ENCODE data around the gene B4GALNT3.
"Not testable (repeated sequence)": the region's sequence is repeated elsewhere in the genome, so short reads cannot be mapped to it uniquely, and the experiment has no call there.

Gene B4GALNT3

DNA sequence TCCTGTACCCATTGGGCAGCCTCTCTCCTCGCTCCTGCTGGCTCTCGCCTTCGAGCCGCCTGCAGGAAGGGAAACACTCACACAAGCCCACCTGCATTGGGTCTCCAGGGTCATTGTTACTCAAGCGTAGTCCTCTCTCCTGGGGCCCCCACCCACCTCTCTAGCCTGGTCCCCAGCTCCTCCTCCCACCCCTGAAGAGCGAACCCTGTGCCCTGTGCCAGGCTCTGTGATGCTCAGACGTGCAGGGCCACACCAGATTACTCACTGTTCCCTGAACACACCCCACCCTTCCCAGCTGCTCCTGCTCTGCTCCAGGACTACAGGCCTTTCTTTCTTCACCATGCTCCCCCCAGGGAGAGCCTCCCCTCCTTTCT is 115.4 kb downstream of the B4GALNT3 start:
- DNase-seq (ENCODE audit: low read depth, low spot score), result no peak

DNA sequence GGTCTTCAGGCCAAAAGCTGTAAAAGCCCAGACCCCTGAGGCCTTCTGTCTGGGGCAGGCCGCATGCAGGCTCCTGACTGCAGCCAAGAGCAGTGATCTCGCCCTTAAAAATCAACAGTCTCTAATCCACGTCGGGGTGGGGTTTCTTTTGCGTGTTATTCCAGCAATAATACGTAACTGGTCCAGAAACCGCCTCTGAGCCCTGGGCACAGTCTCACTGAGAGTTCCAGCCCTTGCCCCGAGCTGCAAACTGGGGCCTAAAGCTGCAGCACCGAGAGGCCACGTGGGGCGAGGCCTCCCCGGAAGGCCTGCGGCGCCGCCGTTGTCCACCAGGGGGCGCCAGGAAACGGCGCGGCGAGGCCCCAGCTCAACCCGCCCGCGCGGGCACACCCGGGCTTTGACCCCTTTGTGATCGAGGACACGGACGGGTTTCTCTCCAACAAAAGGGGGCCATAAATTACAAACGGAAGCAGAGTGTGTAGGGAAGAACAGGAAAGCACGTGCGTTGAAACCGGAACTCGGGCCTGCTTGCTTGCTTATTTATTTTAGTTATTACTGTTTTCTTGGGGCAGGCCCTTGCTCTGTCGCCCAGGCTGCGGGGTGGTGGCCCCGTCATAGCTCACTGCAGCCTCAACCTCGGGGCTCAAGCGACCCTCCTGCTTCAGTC is 116.3 kb downstream of the B4GALNT3 start:
- no peak for DNase-seq (ENCODE audit: low read depth, low spot score)

DNA sequence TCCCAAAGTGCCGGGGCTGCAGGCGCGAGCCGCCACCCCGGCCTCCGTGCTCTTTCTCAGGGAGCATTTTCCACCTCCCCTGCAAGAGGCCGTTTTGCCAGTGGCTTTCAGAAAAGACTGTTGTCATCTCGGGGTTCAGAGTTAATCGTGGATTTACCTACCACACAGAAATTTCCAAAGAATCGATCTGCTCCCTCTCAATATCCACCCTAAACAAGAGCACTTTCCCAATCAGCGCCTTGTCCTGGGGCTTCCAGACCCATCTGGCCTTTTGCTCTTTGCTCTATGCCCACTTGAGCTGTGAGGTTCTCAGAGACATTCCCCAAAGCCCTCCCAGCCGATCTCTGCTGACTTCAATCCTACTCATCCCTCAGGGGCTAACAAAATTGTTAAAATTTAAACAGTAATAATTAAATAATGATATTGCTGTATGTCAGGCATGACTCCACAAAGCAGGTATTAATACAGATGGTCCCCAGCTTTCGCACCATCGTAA is 116.9 kb downstream of the B4GALNT3 start:
- no peak for DNase-seq (ENCODE audit: low read depth, low spot score)

DNA sequence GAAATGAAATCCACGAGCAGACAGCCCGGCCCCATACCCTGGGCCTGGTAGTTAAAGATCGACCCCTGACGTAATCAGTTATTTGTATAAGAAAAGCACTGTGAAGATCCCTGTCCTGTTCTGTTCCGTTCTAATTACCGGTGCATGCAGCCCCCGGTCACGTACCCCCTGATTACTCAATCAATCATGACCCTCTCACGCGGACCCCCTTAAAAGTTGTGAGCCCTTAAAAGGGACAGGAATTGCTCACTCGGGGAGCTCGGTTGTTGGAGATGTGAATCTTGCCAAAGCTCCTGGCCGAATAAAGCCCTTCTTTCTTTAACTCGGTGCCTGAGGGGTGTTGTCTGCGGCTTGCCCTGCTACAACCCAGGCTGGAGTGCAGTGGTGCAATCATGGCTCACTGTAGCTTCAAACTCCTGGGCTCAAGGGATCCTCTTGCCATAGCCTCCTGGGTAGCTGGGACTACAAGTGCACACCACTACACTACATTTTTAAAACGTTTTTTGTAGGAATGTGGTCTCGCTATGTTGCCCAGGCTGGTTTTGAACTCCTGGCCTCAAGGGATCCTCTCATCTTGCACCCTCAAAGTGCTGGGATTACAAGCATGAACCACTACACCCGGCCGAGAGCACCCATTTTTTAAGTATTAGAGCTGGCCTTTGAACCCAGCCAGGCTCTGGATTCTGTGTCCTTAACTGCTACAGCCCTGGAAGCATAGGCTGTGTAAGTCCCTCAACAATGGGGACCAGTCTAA is 118.4 kb downstream of the B4GALNT3 start:
- DNase-seq (ENCODE audit: low read depth, low spot score), result not testable (repeated sequence)

DNA sequence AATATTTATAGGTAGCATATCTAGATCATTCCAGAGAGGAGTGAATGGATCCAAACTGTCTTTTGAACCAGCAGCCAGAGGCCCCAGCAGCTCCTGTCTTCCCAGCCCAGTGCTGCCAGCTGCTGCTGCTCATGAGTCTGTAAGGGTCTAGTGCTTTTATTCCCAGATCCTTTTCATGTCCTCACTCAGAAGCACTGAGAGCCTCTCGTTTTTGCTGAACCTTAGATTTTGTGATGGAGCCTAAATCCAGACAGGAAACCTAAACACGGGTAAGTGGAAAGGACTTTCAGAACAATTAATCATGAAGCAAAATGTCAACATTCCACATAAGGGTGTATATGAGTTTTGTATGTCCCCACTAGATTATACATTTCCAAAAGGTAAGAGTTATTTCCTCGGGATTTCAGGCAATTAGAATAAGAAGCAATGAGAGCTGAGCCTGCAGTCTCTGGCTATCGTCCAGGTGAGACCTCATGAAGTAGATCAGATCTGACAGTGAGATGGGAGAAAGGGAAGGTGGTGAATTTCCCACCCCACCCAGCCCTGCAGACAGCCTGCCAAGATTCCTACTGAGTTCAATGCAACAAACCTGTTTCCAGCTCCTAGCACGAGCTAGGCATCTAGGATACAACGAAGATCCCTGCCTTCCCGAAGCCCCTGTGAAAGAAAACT is 119.1 kb downstream of the B4GALNT3 start:
- DNase-seq (ENCODE audit: low read depth, low spot score), result no peak

DNA sequence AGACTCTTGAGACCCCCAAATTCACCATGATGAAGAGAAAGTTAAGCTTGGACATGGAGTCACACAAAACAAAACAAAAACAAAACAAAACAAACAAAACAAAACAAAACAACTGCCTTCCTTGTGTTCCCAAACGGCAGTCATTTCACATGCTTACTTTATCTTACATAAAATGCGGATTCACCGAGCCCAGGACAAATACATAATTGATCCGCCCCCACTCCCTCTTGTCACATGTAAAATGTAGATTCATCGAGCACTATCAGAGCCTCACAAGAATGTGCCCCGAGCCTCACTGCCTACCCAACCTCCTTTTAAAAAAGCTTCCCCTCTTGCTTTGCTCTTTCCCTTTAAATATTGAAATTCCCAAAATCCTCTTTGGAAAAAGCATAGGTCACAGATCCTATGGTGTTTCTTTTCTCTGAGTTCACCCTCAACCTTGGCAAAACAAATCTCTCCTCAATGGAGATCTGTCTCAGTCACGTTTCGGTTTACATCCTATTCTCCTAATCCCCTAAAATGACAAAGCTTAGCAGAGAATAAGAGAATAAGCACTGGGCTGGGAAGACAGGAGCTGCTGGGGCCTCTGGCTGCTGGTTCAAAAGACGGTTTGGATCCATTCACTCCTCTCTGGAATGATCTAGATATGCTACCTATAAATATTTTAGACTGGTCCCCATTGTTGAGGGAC is 119.8 kb downstream of the B4GALNT3 start:
- no peak for DNase-seq (ENCODE audit: low read depth, low spot score)

DNA sequence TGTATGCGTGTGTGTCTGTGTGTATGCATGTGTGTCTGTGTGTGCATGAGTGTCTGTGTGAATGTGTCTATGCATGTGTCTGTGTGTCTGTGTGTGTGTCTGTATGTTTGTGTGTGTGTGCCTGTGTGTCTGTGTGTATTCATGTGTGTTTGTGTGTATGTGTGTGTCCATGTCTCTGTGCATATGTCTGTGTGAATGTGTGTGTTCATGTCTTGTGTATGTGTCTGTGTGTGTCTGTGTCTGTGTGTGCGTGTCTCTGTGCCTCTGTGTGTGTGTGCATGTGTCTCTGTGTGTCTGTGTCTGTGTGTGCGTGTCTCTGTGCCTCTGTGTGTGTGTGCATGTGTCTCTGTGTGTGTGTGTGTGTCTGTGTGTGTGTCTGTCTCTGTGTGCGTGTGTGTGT is 121.1 kb downstream of the B4GALNT3 start:
- no peak for DNase-seq (ENCODE audit: low read depth, low spot score)

DNA sequence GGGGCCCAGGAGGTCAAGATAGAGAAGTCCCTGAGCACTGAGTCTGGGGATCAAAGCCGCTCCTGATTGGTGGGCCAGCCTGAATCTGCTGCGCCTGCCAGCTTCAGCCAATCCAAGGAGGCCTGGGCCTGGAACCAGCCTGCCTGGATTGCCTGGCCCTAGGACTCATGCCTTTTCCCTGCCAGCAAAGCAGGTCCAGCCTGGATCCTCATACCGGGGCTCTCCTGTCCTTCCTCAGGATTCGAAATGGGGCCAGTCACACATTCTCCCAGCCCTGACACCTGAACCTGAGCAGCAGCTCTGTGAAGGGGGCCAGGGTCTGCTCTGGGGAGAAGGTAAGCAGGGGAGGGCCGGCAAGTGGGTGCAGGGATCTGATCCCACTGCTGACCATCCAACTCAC is 121.6 kb downstream of the B4GALNT3 start:
- DNase-seq (ENCODE audit: low read depth, low spot score), result no peak

DNA sequence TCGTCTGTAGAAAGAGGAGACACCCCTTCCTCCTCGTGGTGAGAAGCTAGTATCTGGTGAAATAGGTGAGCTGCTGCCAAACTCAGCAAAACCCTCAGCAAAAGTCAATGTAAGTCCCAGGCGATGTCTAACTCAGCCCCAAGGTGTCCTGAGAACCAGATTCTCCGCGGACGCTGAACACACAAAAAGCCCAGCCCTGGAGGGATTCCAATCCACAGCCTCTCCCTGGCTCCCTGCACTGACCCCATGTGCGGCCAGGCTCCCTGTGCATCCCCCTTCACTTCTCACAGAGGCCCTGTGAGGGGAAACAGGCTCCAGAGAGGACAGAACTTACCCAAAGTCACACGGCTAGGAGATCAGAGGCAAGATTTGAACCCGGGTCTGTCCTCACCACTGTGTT is 122.0 kb downstream of the B4GALNT3 start:
- DNase-seq (ENCODE audit: low read depth, low spot score), result no peak

DNA sequence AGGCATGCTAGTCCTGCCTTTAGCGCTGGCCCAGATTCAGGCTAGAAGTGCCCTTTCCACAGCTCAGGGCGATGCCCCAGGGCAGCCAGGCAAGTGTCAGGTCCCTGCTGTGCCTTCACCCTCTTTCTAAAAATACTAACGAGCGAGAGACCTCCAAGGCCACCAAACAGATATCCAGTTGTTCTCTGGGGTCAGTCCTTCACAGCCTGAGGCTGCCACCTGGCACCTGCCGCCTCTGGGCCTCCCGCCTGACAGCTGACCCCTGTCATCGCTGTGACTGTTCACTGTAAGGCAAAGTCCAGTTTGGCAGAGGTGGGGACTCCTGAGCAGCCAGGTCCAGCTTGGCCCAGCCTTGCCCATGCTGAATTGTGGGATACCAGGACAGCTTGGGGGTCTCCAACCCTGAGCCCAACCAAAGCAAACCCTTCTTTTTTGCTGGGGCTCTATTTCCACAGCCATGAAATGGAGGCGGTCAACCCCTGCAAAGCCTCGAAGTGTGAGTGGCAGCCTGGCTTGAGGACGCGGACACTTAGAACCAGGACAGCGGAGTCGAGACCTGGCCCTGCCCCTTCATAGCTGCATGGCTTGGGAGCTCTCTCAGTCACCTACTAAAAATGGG is 123.6 kb downstream of the B4GALNT3 start:
- DNase-seq (ENCODE audit: low read depth, low spot score), result no peak

DNA sequence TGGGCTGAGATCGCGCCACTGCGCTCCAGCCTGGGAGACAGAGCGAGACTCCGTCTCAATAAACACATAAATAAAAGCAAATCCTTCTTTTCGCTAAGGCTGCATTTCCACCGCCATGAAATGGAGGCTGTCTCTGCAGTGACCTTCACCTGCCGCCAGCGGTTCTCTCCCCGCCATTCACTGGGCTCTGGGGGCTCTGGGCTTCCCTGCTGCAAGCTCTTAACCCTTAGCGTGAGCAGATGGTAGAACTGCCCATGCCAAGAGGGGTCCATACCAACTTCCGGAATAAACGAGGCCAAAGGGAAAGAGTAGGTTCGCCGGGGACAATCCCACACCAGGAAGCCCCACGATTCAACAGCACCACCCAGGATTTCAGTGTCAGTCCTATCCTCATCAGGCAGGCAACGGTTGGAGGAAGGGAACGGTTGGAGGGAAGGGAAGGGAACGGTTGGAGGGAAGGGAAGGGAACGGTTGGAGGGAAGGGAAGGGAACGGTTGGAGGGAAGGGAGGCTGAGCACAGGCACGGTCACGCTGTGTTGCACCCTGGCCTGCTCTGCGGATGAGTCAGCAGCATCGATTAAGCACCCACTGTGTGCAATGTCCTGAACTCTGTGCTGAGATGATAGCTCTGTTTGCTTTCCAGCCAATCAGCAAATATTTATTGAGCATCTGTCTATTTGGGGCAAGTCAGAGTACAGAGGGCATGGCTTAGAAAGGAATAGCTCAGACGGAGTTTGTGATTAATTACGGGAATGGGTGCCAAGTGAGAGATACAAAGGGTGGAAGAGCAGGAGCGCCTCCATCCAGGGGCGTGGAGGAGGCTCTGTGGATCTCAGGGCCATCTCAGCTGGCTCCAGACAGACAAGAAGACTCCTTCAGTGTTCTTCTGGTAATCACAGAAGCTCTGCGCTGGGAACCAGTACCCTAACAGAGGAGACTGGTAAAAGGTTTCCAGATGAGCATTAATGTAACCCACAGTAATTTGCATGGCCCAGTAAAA is 125.6 kb downstream of the B4GALNT3 start:
- DNase-seq (ENCODE audit: low read depth, low spot score), result no peak

DNA sequence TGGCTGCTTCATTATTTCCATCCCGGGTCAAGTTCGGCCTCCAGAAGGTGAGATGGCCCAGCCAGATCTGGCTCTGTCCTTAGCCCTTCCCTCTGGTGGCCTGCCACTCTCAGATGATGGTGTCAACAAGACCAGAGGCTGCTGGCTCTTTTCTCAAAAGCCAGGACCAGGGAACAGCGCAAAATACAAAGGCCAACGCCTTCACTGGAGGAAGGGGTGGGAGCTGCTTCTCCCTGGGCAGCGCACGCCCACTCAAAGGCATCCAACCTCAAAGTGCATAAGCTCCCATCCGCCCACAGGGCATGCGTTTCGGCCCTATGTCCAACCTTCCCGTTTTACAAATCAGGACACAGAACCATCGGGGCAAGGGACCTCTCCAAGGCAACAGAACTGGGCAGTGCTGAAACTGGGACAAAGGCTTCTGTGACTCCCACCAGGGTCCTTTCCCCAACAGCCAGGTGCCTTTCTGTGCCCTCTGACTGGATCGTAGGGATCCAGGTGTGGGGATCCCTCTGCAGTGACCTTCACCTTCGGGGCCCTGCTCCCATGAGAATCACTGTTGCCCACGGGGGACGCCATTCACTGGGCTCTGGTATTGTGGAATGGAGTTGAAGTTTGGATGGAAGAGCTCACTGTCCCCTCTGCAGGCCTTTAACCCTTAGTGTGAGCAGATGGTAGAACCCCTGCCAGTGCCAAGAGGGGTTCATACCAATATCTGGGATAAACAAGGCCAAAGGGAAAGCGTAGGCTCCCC is 126.8 kb downstream of the B4GALNT3 start:
- no peak for DNase-seq (ENCODE audit: low read depth, low spot score)

DNA sequence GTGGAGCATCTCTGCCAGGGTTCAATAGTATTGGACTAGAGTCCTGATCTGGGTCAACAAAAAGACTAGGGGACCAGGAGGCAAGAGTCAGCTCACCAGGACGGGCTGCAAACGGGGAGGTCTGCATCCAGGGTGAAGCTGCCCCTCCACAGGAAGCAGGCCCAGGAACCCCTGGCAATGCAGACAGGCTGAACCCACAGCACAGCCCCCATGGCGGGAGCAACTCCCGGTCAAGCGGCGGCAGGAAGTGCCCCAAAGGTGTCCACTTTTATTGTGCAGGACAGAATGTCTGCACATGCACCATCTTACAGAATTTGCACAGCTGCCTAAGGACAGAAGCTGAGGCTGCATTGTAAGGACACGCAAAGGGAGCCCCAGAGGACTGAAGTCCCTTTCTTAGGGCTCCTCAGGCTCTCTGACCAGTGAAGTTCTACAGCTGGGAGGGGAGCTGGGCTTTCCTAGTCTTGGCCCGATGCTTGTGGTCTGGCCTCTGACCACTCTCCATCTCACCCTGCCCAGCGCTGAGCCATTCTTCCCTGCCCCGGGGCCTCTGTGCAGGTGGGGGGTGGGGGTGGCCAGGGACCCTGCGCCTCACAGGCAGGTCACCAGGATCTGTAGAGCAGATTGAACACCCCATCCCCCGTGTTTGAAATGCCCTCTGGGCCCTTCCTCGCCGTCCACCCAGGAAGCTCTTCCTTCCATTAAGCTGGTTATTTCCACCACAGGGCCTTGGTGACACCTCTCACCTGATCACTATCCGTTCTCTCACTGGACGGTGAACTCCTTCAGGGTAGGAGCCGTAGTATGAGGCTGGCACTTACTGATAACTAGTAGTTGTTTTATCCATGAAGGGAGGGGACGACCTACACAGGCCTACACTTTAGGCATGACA is 127.6 kb downstream of the B4GALNT3 start:
- no peak for DNase-seq (ENCODE audit: low read depth, low spot score)

DNA sequence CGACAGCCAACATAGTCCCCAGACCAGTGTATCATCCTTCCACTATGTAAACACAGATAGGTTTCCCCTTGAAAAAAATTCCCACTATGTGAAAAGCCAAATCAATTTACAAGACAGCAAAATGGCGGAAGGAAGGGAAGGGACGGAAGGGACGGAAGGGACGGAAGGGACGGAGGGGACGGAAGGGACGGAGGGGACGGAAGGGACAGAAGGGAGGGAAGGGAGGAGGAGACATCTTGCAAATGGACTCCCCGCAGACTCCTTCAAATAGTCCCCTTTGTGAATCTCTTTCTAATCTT is 128.2 kb downstream of the B4GALNT3 start:
- DNase-seq (ENCODE audit: low read depth, low spot score), result no peak

DNA sequence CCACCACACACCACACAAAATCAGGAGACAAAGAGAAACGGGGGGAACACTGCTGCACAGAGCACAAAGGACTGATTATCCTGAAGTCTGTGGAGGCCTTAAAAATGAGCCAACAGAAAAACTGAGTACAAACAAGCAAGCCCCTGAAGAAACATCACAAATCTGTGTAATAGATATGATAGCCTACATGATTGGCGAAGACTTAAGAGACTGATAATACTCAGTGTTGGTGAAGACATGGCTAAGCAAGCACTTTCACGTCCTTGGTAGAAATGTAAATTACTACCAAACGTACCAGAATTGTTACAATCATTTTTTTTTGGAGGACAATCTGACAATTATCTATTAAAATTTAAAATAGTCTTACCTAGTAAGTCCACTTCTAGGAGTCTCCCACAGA is 128.9 kb downstream of the B4GALNT3 start:
- DNase-seq (ENCODE audit: low read depth, low spot score), result no peak

DNA sequence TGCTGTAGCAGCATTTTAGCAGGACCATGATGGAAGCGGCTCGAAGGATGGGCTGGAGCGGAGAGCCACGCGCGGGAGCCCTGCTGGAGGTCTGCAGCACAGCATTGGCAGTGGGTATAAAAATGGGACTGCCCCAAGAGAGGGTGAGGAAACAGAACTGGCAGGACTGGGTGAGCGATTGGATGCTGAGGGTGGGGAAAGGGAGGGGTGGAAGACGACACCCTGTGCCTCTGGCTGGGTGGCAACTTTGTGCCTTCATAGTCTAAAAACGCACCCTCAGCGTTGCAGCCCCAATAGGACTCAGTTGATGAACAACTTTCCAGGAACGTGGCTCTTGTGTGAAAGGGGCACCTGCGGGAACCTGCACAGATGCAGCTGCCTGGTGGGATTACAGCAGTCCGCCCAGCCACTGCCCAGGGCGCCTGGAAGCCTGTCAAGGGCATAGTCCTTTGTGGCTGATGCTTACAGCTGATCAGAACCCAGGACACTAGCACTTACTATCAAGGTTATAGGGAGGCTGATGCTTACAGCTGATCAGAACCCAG is 130.5 kb downstream of the B4GALNT3 start:
- DNase-seq (ENCODE audit: low read depth, low spot score), result no peak

DNA sequence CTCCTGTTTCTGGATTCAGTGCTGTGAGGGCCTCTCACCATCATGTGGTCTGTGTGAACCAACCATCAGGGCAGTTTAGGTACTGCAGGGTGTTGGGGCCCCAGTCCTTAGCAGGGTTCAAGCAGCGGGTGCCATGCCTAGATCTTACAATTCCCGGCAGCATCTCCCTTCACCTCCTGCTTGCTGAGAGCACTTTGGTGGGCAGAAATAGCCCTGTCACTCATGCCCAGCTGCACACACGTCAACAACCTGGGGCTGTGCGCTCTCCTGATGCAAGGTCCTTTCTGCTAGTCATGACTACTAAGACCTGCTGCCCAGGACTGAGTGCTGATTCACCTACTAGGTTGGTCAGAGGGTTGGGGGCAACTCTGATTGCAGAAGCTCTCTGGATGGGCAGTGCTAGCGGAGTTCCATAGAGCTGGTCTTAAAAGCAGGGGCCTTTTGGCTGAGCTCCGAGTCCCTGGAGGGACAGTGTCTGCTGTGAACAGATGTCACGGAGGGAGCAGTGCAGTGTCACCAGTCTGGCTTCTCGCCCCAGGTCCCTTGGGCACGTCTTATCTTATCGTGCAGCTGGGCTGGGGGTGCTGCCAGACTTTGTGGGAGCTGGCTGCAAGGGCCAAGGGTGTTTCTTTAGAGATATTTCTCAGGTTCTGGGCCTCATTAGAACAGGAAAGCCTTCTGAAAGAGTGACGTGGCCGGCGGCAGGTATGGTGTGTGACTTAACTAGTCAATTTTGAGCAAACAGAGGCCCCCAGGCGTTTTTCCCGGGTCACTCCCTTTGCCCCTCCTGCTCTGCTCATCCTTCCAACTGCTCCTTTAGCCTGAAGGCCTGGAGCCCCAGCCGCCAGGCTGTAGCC is 131.7 kb downstream of the B4GALNT3 start:
- no peak for DNase-seq (ENCODE audit: low read depth, low spot score)

Data from brain pericyte (primary cell).